SK-N-DZ (cell line): Measurements from ENCODE around the gene RANGRF.

Experiments used
- DNase-seq: peaks from one replicate; pipeline ENCODE4 v3.0.0-alpha.2; 2015; ENCODE audit warnings: low spot score

RANGRF gene

DNA sequence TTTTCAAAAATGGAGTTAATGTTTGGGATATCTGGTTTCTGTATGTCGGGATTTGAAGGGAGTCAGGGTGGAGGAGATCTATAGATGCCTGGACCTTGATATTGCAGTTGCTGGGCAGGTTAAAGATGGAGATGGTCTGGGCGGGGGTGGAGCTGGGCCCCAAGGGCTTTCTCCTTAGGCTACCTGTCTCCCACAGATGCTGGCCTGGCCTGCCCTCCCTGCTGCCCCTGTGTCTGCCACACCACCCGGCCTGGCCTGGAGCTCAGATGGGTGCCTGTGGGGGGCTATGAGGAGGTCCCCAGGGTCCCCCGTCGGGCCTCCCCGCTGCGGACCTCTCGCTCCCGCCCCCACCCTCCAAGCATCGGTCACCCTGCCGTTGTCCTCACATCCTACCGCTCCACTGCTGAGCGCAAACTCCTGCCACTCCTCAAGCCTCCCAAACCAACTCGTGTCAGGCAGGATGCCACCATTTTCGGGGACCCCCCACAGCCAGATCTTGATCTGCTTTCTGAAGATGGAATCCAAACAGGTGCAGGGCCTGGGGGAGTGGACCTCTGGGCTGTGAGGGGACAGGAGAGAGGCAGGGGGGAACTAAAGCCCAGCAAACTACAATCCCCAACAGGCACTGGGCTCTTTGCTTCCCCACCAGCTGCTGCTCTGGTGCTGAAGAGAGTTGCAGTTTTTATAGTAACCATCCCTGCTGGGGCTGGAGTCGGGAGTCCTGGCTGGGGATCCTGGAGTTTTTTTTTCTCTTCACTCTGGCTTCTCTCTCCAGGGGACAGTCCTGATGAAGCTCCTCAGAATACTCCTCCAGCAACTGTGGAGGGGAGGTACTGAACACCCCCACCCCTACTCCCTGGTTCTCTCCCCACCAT, 24.5 kb downstream of the RANGRF start:
- DNase-seq, result no peak

DNA sequence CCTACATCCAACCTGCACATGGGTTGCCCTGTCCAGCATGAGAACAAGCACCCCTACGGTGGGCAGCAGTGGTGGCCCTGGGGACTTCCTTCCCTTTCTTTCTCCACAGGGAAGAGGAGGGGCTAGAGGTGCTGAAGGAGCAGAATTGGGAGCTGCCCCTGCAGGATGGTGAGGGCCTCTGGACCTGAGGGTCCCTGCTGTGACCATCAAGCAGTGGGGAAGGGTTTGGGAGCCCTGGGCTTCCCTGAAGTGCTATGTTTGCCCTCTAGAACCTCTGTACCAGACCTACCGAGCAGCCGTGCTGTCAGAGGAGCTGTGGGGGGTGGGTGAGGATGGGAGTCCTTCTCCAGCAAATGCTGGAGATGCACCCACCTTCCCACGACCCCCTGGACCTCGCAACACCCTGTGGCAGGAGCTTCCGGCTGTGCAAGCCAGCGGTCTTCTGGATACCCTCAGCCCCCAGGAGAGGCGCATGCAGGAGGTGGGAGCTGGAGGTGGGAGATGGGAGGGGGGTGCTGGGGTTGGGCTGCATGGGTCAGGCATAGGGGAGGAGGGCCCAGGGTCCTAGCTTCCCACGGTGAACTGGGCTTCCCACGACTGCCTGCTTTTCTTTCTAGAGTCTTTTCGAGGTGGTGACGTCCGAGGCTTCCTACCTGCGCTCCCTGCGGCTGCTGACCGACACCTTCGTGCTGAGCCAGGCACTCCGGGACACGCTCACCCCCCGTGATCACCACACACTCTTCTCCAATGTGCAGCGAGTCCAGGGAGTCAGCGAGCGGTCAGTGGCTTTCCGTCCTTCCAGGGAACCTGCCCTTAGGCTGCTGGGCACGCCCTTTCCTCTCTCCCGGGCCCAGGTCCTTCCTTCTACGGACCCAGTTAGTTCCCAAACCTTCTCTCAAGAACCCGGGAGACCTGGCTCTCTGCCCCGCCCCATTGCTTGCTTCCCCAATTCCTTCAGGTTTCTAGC, 26.6 kb downstream of the RANGRF start:
- DNase-seq, result no peak

DNA sequence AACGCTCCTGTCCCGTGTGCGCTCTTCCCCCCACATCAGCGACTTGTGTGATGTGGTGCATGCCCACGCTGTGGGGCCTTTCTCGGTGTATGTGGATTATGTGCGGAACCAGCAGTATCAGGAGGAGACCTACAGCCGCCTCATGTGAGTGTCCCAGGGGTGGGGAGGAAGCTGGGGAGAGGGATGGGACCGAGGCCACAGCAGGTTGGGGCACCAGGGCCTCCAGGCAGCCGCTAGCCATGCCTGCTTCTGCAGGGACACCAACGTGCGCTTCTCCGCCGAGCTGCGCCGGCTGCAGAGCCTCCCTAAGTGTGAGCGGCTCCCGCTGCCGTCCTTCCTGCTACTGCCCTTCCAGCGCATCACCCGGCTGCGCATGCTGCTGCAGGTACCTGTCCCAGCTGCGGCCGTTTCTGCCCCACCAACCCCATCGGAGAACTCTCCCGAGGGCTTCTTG, 27.3 kb downstream of the RANGRF start:
- no peak for DNase-seq

DNA sequence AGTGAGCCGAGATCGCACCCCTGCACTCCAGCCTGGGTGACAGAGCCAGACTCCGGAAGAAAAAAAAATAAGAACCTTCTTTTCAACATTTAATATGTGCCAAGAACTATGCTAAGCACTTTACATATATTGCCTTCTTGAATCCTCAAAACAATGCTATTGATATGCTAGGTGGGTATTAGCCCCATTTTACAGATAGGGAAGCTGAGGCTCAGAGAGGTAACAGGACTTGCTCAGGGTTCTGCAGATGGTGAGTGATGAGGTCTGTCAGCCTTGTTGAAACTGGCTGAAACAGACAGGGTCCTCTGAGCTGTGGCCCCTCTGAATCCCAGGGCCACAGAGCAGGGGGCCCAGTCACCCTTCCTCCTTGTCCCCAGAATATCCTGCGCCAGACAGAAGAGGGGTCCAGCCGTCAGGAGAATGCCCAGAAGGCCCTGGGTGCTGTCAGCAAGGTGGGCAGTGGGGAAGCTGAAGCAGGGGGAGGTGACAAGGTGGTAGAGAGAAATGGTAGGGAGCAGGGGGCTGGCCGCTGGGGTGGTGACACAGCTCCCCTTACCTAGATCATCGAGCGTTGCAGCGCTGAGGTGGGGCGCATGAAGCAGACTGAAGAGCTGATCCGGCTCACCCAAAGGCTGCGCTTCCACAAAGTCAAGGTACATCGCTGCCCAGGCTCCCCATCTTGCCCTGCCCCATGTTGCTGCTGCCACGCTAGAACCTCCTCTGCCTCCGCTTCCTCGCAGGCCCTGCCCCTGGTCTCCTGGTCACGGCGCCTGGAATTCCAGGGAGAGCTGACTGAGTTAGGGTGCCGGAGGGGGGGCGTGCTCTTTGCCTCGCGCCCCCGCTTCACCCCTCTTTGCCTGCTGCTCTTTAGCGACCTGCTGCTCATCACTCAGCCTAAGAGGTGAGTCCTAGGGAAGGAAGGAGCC, 29.8 kb downstream of the RANGRF start:
- no peak for DNase-seq

DNA sequence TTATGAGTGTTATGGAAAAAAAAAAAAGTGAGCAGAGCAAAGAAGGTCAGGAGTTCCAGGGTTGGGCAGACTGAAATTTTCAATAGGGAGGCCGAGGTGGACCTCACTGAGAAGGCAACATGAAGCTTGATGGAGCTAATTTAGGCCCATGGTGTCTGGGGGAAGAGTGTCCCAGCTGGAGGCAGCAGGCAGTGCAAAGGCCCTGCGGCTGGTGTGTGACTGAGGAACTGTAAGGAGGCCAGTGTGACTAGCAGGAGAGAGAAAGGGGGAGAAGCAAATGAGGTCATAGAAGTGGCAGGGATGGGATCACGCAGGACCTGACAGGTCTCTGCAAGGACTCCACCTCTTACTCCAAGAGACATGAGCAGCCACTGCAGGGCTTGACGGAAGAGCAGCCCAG, 31.8 kb downstream of the RANGRF start:
- DNase-seq, result no peak

DNA sequence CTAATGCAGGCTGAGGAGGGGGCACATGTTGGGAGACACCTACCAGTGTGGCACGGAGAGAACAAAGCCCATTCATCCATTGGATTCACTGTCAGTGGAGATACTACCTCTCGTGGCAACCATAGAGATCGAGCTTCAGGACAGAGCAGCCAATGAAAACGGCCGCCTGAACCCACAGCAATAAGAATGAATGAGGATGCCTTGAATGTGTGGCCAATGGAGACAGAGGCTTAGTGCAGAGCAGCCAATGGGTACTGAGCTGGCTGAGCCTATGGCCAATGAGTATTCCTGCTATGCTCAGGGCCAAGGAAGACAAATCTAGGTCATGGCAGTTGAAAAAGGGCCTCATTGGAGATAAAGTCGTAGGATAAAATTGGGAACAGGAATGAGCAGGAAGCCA, 32.5 kb downstream of the RANGRF start:
- DNase-seq, result peak; percentile 76

DNA sequence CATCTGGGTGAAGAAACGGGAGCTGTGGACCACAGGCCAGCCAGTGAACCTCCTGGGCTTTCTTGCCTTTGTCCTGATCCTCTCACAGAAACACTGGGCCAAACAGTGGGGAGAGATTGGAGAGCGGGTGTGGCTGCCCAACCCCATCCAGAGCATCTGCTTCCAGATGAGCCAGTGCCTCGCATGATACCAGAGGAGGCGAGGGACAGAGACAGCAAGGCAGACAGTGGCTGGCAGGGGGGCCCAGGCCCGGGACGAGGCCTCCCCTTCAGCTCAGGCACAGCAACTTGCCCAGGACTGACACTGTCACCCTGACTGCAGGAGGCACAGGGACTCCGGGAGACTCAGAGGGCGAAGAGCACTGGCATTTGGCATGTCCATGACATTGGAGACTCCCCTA, 33.6 kb downstream of the RANGRF start:
- DNase-seq, result no peak

DNA sequence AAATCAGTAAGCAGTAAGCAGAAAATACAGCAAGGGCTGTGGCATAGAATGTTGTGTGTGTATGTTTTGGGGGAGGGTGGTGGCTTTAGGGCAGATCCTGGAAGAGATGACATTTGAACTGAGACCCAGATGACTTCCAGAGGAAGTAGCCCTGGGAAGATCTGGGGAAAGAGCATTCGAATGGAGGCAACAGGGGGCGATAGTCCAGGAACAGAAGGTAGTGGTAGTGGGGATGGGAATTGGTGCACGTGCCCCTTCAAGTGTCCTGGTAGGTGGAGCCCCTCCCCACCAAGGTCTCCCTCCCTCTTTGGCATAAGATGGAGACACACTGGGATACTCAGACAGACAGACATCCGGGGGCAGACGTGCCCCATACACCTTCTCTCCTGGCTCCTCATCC, 35.7 kb downstream of the RANGRF start:
- DNase-seq, result no peak

DNA sequence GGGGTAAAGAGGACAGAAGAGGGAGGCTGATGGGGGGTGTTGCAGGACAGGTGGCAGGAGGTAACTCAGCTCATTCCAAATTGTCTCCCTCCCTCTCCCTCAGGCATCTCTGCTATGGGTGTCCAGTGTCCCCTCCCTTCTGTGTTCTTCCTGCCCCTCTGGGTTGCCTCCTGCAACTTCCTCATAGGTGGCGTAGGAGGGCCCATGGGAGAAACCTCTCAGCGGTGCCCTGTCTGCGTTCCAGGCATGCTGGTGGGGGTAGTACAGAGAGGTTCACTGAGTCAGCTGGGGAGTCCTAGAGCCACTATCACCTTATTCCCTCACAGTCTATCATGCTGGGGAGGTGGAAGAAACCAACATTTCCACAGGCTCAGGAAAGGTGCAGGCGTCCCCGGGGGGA, 36.5 kb downstream of the RANGRF start:
- DNase-seq, result no peak

DNA sequence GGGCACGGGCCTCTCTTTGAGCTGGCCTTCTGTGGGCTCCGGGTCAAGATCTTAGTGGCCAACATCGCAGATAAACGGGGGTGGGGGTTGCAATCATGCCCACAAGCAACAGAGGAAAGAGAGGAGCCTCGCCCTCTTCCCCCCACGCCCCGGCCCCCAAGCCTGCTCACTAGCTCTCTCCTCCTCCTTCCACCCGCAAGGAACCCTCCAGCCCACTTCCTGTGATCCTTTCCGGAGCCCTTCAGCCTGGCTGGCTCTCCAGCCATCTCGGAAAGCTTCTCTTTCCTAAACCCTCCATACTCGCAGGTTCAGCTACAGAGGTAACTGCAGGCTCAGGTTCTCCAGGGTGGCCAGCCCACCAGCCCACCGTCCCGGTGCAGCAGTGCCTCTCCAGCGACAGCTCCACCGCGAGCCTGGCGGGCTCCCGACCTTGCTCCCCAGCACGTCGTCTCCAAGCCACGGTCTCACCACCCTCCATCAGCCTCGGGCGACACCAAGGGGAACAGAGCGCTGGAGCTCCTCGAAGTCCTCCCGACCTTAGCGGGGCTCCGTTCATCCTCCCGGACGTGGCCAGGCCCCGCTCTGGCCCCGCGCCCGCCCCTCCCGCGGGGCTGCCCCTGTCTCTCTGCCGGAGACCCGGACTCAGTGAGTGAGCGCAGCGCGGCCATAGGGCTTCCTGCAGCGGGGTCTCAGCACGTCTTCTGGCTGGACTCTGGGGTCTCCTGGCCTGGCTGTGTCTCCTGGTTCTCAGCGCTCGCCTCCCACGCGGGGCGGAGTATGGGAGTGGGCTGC, 38.2 kb downstream of the RANGRF start:
- no peak for DNase-seq

DNA sequence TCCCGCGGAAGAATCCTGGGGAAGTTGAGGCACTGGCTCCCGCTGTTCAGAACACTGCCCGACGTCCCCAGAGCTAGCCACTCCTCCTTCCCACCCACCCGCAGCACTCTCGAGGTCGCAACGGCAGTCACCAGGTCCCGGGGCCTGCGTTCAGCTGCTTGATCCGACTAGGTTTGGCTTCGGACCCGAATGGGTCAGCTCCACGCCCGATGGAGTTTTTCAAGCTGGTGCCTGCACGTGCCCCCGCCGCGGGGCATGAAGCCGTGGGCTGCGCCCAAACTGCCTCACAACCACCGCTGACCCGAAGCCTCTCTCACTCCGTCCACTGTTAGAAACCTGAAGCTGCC, 38.8 kb downstream of the RANGRF start:
- no peak for DNase-seq

DNA sequence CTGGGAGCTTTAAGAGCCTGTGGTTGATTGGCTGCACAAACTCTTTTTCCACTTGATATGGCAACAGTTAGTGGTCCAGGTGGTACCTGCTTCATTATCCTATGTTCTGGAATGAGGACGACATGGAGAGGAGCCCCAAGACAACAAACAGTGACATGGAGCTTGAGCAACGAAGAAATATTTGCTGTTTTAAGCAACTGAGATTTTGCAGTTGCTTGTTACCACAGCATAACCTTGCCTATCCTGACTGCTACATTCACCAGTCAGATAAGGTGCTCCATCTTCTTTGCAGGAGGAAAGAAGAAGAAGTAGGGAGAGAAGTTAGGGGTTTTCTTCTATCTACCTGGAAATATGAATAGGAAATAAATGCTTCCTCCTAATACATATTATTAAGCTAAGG, 43.7 kb downstream of the RANGRF start:
- DNase-seq, result no peak

DNA sequence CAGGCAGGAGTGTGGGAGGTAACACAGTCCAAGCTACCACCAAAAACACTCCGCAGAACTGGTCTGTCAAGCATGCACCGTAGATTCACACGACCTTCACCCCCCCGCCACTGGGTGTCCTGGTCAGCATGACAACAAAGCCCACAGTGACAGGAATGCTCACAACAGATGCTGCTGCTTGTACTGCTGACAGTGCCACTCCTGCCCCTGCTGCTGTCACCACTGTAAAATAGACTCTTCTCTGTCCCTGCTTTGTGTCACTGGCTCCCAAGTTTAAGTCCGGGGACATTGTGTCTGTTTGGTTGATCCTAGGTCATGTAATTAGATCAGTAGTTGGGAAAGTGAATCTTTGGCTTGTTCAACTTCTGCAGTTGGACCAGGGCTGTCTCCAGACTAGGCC, 44.2 kb downstream of the RANGRF start:
- DNase-seq, result peak; percentile 80

DNA sequence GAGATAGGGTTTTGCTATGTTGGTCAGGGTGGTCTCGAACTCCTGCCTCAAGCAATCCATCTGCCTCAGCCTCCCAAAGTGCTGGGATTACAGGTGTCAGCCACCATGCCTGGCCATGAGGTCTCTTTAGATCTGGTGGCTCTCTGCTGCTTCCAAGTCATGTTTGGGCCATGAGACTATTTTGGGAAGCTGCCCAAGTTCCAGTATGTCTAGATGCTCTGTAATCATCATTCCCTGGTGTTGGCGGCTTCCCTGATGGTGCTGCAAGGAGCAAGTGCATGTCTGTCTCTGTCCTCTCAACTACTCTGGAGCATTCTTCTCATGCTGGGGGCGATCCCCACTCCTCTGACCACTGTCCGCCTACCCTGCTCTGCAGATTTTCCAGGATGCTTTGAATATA, 44.8 kb downstream of the RANGRF start:
- no peak for DNase-seq

DNA sequence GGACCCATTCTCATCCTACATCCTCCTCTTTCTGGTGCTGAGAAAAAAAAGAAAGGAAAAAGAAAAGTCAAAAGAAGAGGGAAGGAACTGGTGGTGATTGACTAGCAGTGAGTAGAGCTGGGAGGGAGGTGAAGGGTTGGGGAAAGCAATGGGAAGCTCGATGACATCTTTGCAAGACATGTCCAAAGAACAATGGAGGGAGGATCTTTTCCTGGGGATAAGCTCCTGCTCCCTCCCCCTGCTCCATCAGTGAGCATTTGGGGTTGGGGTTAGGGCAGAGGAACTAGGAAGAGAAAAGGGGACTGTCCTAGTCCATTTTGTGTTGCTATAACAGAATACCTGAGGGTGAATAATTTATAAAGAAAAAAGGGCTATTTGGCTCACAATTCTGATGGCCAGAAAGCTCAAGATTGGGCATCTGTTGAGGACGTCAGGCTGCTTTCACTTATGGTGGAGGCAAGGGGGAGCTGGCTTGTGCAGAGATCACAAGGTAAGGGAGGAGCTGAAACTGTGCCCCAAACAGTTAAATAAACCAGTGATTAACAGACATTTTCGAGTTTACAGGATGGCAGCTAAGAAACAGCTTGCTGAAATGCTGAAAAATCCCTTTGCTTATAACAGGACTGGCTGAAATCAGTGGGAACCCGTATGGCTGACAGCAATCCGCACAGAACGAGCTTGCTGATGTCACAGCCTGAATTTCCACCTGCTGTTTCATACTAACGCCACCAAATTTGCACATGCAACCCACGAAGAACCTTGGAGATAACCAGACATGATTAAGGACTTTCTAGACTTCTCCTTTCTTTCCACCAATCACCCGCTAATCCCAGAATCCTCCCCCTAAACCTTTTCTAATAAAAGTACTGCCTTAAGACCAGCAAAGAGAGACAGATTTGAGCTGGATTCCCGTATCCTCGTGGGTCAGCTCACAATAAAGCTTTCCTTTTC, 49.6 kb downstream of the RANGRF start:
- no peak for DNase-seq

DNA sequence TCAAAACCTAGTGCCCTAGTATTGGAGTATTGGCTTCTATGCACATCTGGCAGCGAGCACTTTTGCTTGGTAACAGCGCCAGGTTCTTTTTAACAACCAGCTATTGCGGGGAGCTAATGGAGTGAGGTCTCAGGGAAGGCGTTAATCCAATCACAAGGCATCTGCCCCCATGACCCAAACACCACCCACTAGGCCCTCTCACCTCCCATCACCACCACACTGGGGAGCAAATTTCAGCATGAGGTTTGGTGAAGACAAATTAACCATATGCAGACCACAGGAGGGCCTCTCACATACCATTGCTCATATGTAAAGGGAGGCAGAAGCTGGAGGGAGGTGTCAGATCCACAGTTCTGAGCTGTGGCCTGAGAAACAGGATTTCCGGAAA, 50.3 kb downstream of the RANGRF start:
- no peak for DNase-seq

DNA sequence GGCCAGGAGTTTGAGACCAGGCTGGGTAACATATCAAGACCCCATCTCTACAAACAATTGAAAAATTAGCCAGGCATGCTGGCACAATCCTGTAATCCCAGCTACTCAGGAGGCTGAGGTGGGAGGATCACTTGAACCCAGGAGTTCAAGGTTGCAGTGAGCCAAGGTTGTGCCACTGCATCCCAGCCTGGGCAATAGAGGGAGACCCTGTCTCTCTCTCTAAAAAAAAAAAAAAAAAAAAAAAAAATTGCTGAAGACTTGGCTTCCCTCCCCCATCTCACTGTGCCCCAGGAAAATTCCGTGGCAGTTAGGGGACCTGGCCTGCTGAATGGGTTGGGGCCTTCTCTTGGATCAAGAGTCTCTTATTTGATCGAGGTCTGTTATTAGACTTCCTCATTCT, 51.1 kb downstream of the RANGRF start, which contains the start of gene ODF4:
Gene ODF4 (plus strand): TSS at position 301 of the 400 bp plus-strand sequence. CDS start 212 bp downstream, outside the sequence.
- DNase-seq, result no peak
